ENCODE data around the gene ADCY3. TPM values are rescaled to one million over a fixed set of nuclear protein-coding genes. Genes with fewer than 3 reads are reported as not detected.

The ADCY3 gene
- polyA plus RNA-seq, 1 of the 3 experiments (the other 2 are of a cell fraction): 53.9 TPM

DNA sequence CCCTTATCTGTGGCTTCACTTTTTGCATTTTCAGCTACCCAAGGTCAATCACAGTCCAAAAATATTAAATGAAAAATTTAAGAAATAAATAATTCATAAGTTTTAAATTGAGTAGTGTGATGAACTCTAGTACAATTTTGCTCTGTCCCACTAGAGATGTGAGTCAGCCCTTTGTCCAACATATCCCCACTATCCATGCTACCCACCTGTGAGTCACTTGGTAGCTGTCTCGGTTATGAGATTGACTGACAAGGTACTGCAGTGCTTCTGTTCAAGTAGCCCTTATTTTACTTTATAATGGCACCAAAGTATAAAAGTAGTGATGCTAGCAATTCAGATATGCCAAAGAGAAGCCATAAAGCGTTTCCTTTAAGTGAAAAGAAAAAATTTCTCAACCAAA lies 28.8 kb downstream of the ADCY3 start:
- Histone ChIP-seq H3K9ac (no peak overlapping the region), H3K9me3 (peaks cover 17% of the 10 kb centered on the region; the same call in 1 of the 2 replicates), H3K4me2 (no peak overlapping the region), H3K79me2 (ENCODE audit: insufficient read depth) (no peaks in the 10 kb centered on the region), H3K4me3 (ENCODE audit: low read depth in 2 of 2, low read length in 1 of 2) (no peak overlapping the region), H3K27me3 (ENCODE audit: insufficient read depth) (no peaks in the 10 kb centered on the region), H3K9me2 (no peaks in the 10 kb centered on the region), H3K4me1 (ENCODE audit: control insufficient read depth in 1 of 2, insufficient read depth in 2 of 2, low read depth in 1 of 2, low read length in 1 of 2) (no peaks in the 10 kb centered on the region; a peak in 1 of 4 replicates), H3K36me3 (replicated peaks in 1 of 2; ENCODE audit: control insufficient read depth in 1 of 2, insufficient read depth in 2 of 2, low read length in 1 of 2) (peaks cover 0 to 9% of the 10 kb centered on the region in 2 experiments), H3F3A (replicated peaks; ENCODE audit: insufficient read depth) (peaks cover 6% of the 10 kb centered on the region), H2AFZ (ENCODE audit: low read depth) (no peak overlapping the region), H4K20me1 (ENCODE audit: insufficient read depth) (no peaks in the 10 kb centered on the region), H3K27ac (ENCODE audit: low read depth in 2 of 2, low read length in 1 of 2) (no peak overlapping the region)
- POLR2A ChIA-PET: no interaction called here
- CTCF ChIA-PET: no interaction called here
- 93% methylated on average over 2 of the region's 2 CpGs for WGBS (ENCODE audit: low lambda C conversion rate)
- TF ChIP-seq, protein P1, sequence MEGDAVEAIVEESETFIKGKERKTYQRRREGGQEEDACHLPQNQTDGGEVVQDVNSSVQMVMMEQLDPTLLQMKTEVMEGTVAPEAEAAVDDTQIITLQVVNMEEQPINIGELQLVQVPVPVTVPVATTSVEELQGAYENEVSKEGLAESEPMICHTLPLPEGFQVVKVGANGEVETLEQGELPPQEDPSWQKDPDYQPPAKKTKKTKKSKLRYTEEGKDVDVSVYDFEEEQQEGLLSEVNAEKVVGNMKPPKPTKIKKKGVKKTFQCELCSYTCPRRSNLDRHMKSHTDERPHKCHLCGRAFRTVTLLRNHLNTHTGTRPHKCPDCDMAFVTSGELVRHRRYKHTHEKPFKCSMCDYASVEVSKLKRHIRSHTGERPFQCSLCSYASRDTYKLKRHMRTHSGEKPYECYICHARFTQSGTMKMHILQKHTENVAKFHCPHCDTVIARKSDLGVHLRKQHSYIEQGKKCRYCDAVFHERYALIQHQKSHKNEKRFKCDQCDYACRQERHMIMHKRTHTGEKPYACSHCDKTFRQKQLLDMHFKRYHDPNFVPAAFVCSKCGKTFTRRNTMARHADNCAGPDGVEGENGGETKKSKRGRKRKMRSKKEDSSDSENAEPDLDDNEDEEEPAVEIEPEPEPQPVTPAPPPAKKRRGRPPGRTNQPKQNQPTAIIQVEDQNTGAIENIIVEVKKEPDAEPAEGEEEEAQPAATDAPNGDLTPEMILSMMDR (IDR thresholded peaks at IDR 0.05): no peak
- TF ChIP-seq TAF1 (IDR thresholded peaks at IDR 0.05; ENCODE audit: borderline replicate concordance, low read depth, low read length): no peak
- TF ChIP-seq RAD21 (IDR thresholded peaks at IDR 0.05; ENCODE audit: low read length): no peak
- TF ChIP-seq EP300 (IDR thresholded peaks at IDR 0.05; ENCODE audit: borderline replicate concordance in 1 of 2, low read depth in 1 of 2, low read length in 1 of 2): no peak
- TF ChIP-seq, protein P2, sequence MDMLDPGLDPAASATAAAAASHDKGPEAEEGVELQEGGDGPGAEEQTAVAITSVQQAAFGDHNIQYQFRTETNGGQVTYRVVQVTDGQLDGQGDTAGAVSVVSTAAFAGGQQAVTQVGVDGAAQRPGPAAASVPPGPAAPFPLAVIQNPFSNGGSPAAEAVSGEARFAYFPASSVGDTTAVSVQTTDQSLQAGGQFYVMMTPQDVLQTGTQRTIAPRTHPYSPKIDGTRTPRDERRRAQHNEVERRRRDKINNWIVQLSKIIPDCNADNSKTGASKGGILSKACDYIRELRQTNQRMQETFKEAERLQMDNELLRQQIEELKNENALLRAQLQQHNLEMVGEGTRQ (IDR thresholded peaks at IDR 0.05; ENCODE audit: borderline replicate concordance, low read depth, low read length): no peak
- TF ChIP-seq FOSL2 (IDR thresholded peaks at IDR 0.05; ENCODE audit: borderline replicate concordance, low read depth): no peak
- TF ChIP-seq, protein P3, sequence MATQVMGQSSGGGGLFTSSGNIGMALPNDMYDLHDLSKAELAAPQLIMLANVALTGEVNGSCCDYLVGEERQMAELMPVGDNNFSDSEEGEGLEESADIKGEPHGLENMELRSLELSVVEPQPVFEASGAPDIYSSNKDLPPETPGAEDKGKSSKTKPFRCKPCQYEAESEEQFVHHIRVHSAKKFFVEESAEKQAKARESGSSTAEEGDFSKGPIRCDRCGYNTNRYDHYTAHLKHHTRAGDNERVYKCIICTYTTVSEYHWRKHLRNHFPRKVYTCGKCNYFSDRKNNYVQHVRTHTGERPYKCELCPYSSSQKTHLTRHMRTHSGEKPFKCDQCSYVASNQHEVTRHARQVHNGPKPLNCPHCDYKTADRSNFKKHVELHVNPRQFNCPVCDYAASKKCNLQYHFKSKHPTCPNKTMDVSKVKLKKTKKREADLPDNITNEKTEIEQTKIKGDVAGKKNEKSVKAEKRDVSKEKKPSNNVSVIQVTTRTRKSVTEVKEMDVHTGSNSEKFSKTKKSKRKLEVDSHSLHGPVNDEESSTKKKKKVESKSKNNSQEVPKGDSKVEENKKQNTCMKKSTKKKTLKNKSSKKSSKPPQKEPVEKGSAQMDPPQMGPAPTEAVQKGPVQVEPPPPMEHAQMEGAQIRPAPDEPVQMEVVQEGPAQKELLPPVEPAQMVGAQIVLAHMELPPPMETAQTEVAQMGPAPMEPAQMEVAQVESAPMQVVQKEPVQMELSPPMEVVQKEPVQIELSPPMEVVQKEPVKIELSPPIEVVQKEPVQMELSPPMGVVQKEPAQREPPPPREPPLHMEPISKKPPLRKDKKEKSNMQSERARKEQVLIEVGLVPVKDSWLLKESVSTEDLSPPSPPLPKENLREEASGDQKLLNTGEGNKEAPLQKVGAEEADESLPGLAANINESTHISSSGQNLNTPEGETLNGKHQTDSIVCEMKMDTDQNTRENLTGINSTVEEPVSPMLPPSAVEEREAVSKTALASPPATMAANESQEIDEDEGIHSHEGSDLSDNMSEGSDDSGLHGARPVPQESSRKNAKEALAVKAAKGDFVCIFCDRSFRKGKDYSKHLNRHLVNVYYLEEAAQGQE (IDR thresholded peaks at IDR 0.05; ENCODE audit: low read depth, low read length): no peak
- DNase-seq: no peak

DNA sequence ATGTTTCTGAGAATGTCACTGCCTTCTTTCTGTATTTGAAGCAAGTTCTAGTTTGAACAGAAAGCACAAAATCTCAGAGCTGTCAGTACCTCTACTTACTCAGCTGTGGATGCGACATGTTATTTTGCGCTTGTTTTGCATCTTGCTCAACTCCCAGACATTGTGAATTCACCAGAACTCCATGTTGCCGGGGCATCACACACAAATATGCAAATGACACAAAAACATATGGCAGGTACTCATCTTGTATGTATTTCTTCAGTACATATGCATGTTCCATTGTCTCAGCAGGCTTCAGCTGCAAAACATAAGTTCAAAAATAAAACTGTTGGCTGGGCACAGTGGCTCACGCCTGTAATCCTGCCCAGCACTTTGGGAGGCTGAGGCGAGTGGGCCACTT lies 30.8 kb downstream of the ADCY3 start:
- no peaks in the 10 kb centered on the region for H3F3A ChIP-seq (replicated peaks; ENCODE audit: insufficient read depth)
- H3K4me1 ChIP-seq (ENCODE audit: control insufficient read depth in 1 of 2, insufficient read depth in 2 of 2, low read depth in 1 of 2, low read length in 1 of 2): no peaks in the 10 kb centered on the region; a peak in 1 of 4 replicates
- 0 out of 2 replicates have a peak, but pooled peaks cover 8% of the 10 kb centered on the region for H3K9me3 ChIP-seq
- ChIA-PET POLR2A (no interaction called here), CTCF (interaction anchor here (1.4 kb wide), 1 partner anchor 86 kb away, joined by 4 read pairs; no protein-coding TSS in a partner anchor)
- WGBS (ENCODE audit: low lambda C conversion rate): 96% methylated on average over 5 of the region's 5 CpGs
- no peaks in the 10 kb centered on the region for H3K79me2 ChIP-seq (ENCODE audit: insufficient read depth)
- peaks cover 0 to 3% of the 10 kb centered on the region in 2 experiments for H3K36me3 ChIP-seq (replicated peaks in 1 of 2; ENCODE audit: control insufficient read depth in 1 of 2, insufficient read depth in 2 of 2, low read length in 1 of 2)
- H3K27me3 ChIP-seq (ENCODE audit: insufficient read depth): no peaks in the 10 kb centered on the region
- DNase-seq: no peak
- no peak overlapping the region for H3K4me2 ChIP-seq
- H3K4me3 ChIP-seq (ENCODE audit: low read depth in 2 of 2, low read length in 1 of 2): no peak overlapping the region
- no peak overlapping the region for H3K9ac ChIP-seq
- H3K27ac ChIP-seq (ENCODE audit: low read depth in 2 of 2, low read length in 1 of 2): no peak overlapping the region
- H2AFZ ChIP-seq (ENCODE audit: low read depth): no peak overlapping the region
- no peaks in the 10 kb centered on the region for H3K9me2 ChIP-seq
- no peaks in the 10 kb centered on the region for H4K20me1 ChIP-seq (ENCODE audit: insufficient read depth)
- TF ChIP-seq, protein P4, sequence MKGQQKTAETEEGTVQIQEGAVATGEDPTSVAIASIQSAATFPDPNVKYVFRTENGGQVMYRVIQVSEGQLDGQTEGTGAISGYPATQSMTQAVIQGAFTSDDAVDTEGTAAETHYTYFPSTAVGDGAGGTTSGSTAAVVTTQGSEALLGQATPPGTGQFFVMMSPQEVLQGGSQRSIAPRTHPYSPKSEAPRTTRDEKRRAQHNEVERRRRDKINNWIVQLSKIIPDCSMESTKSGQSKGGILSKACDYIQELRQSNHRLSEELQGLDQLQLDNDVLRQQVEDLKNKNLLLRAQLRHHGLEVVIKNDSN (IDR thresholded peaks at IDR 0.05; ENCODE audit: borderline replicate concordance, low read depth): no peak
- TF ChIP-seq FOSL2 (IDR thresholded peaks at IDR 0.05; ENCODE audit: borderline replicate concordance, low read depth) (no peak), GABPA (IDR thresholded peaks at IDR 0.05; ENCODE audit: low read depth) (no peak), TAF1 (IDR thresholded peaks at IDR 0.05; ENCODE audit: borderline replicate concordance, low read depth, low read length) (no peak), RCOR1 (IDR thresholded peaks at IDR 0.05; ENCODE audit: low read length) (no peak), YY1 (IDR thresholded peaks at IDR 0.05; ENCODE audit: low read depth) (no peak), CHD2 (IDR thresholded peaks at IDR 0.05; ENCODE audit: low read length, partially characterized antibody) (no peak), POLR2AphosphoS5 (IDR thresholded peaks at IDR 0.05; ENCODE audit: low read depth, low read length) (no peak), JUND (IDR thresholded peaks at IDR 0.05) (no peak)
- TF ChIP-seq, protein P2 (IDR thresholded peaks at IDR 0.05; ENCODE audit: borderline replicate concordance, low read depth, low read length): no peak
- TF ChIP-seq, protein P5, sequence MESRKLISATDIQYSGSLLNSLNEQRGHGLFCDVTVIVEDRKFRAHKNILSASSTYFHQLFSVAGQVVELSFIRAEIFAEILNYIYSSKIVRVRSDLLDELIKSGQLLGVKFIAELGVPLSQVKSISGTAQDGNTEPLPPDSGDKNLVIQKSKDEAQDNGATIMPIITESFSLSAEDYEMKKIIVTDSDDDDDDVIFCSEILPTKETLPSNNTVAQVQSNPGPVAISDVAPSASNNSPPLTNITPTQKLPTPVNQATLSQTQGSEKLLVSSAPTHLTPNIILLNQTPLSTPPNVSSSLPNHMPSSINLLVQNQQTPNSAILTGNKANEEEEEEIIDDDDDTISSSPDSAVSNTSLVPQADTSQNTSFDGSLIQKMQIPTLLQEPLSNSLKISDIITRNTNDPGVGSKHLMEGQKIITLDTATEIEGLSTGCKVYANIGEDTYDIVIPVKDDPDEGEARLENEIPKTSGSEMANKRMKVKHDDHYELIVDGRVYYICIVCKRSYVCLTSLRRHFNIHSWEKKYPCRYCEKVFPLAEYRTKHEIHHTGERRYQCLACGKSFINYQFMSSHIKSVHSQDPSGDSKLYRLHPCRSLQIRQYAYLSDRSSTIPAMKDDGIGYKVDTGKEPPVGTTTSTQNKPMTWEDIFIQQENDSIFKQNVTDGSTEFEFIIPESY (IDR thresholded peaks at IDR 0.05; ENCODE audit: borderline replicate concordance, low read depth): no peak
